A673 (cell line): Measurements from ENCODE around the gene MAMDC4. TPM values are rescaled to one million over a fixed set of nuclear protein-coding genes. Genes with fewer than 3 reads are reported as not detected.
"Not testable (repeated sequence)": the region's sequence is repeated elsewhere in the genome, so short reads cannot be mapped to it uniquely, and the experiment has no call there.

ENCODE experiments used
- BruUV-seq: library from RNA; stranded (reverse); fragments of 400-500 nt; replicated peaks from 2 replicates; lab custom pipeline; 2021; lab: Mats Ljungman, UMichigan
- CTCF ChIA-PET: fragments of 300-600 bp; sonication (Branson Sonifier 250); formaldehyde crosslinking; loops from one replicate; lab custom pipeline; 2022; ENCODE audit warnings: antibody characterized with exemption; lab: Charles Lee
- POLR2A ChIA-PET: fragments of 300-600 bp; sonication (Branson Sonifier 250); formaldehyde crosslinking; loops from one replicate; lab custom pipeline; 2022; ENCODE audit warnings: antibody characterized with exemption; ENCODE audit not compliant: low non-redundant PET; lab: Charles Lee
- DNase-seq: peaks from one replicate; pipeline ENCODE4 v3.0.0-alpha.2; 2015; ENCODE audit warnings: low spot score
- H3K27ac ChIP-seq: fragments of 200-600 bp; sonication (generic); 2 replicates; pipeline ENCODE4 v1.5.1; 2016; ENCODE audit warnings: mixed run types, low read depth, mild to moderate bottlenecking, mixed read lengths, antibody characterized with exemption, low read length; ENCODE audit not compliant: poor library complexity, severe bottlenecking
- H3K27me3 ChIP-seq: fragments of 200-600 bp; sonication (generic); replicated peaks from 2 replicates; pipeline ENCODE4 v1.6.1; 2017; ENCODE audit warnings: mixed run types, low read depth, mild to moderate bottlenecking, mixed read lengths, antibody characterized with exemption, low read length; ENCODE audit not compliant: insufficient read depth, poor library complexity
- H3K36me3 ChIP-seq: fragments of 200-600 bp; sonication (generic); 2 replicates; pipeline ENCODE4 v1.6.1; 2016; ENCODE audit warnings: mixed run types, mild to moderate bottlenecking, mixed read lengths, antibody characterized with exemption, low read length; ENCODE audit not compliant: insufficient read depth, poor library complexity, severe bottlenecking
- H3K4me1 ChIP-seq: fragments of 200-600 bp; sonication (generic); 2 replicates; pipeline ENCODE4 v1.6.1; 2017; ENCODE audit warnings: mixed run types, mild to moderate bottlenecking, mixed read lengths, antibody characterized with exemption, low read length; ENCODE audit not compliant: insufficient read depth, poor library complexity, severe bottlenecking
- H3K4me3 ChIP-seq: fragments of 200-600 bp; sonication (generic); 2 replicates; pipeline ENCODE4 v1.5.1; 2016; ENCODE audit warnings: low read depth, mixed run types, mild to moderate bottlenecking, mixed read lengths, low read length; ENCODE audit not compliant: poor library complexity, severe bottlenecking
- H3K9me3 ChIP-seq: fragments of 200-600 bp; sonication (generic); 2 replicates; pipeline ENCODE4 v1.6.1; 2016; ENCODE audit warnings: mixed run types, low read depth, mild to moderate bottlenecking, mixed read lengths, antibody characterized with exemption, low read length; ENCODE audit not compliant: poor library complexity, severe bottlenecking
- CTCF ChIP-seq: fragments of 300-800, 200-600 bp; sonication (generic); conservative IDR thresholded peaks from 2 replicates; pipeline ENCODE4 v1.5.1; 2017; ENCODE audit warnings: low read depth, mild to moderate bottlenecking, antibody characterized with exemption, low read length, moderate library complexity, mixed read lengths
- EZH2 ChIP-seq: fragments of 200-600 bp; sonication (generic); IDR thresholded peaks from 2 replicates; pipeline ENCODE4 v1.6.1; 2017; ENCODE audit warnings: borderline replicate concordance, low read depth, mild to moderate bottlenecking, mixed read lengths, antibody characterized with exemption, low read length; ENCODE audit not compliant: poor library complexity, severe bottlenecking
- intact Hi-C: fragments of 100-400 bp; cut with micrococcal nuclease; formaldehyde crosslinking; loops from one replicate; pipeline ENCODE4 v1.10.0; 2022; ENCODE audit not compliant: unreplicated experiment
- total RNA-seq: library from RNA; stranded (reverse); gene quantifications from 2 replicates; pipeline ENCODE4 v1.2.3, GENCODE V29; 2021

MAMDC4 gene
- total RNA-seq, 1 experiment from 2014 or later: 7.9 TPM

GRCh38 chr9:136867480-136867879 is 15.3 kb downstream of the MAMDC4 start:
- CTCF ChIA-PET: no interaction called here
- no peak for DNase-seq
- no TSS peak for BruUV-seq
- intact Hi-C loops: no loop called here
- no peak for TF ChIP-seq EZH2
- TF ChIP-seq CTCF: no peak
- Histone ChIP-seq H3K4me3 (peak overlapping the region; percentile 87), H3K27me3 (no peaks in the 10 kb centered on the region), H3K27ac (no peak overlapping the region), H3K4me1 (no peaks in the 10 kb centered on the region), H3K36me3 (peaks cover 20% of the 10 kb centered on the region), H3K9me3 (peaks cover 15% of the 10 kb centered on the region)
- POLR2A ChIA-PET: no interaction called here

GRCh38 chr9:136867917-136868316 is 15.8 kb downstream of the MAMDC4 start:
- no peak for DNase-seq
- ChIA-PET CTCF (no interaction called here), POLR2A (no interaction called here)
- H3K9me3 ChIP-seq: peaks cover 19% of the 10 kb centered on the region
- H3K4me1 ChIP-seq: no peaks in the 10 kb centered on the region
- H3K36me3 ChIP-seq: peaks cover 16% of the 10 kb centered on the region
- intact Hi-C loops: no loop called here
- H3K4me3 ChIP-seq: no peak overlapping the region
- no peaks in the 10 kb centered on the region for H3K27me3 ChIP-seq
- no peak for TF ChIP-seq EZH2
- no peak for TF ChIP-seq CTCF
- H3K27ac ChIP-seq: no peak overlapping the region
- no TSS peak for BruUV-seq

- ChIA-PET CTCF (no interaction called here), POLR2A (no interaction called here)
- BruUV-seq: no TSS peak
- H3K4me3 ChIP-seq: no peak overlapping the region
- H3K36me3 ChIP-seq: peaks cover 9% of the 10 kb centered on the region
- DNase-seq: no peak
- peaks cover 26% of the 10 kb centered on the region for H3K9me3 ChIP-seq
- no peaks in the 10 kb centered on the region for H3K27me3 ChIP-seq
- intact Hi-C loops: no loop called here
- no peak overlapping the region for H3K27ac ChIP-seq
- TF ChIP-seq CTCF (no peak), EZH2 (no peak)
- no peaks in the 10 kb centered on the region for H3K4me1 ChIP-seq
Observed at GRCh38 chr9:136868644-136869043, 16.5 kb downstream of the MAMDC4 start.

GRCh38 chr9:136869611-136870010 is 17.5 kb downstream of the MAMDC4 start:
- H3K27me3 ChIP-seq, intact Hi-C loops, POLR2A ChIA-PET, H3K4me3 ChIP-seq, DNase-seq, H3K36me3 ChIP-seq, H3K4me1 ChIP-seq, BruUV-seq, CTCF ChIA-PET, H3K27ac ChIP-seq: not testable (repeated sequence)
- H3K9me3 ChIP-seq: peaks cover 27% of the 10 kb centered on the region
